ENCODE results near the gene PHACTR3.

- TF ChIP-seq CTCF (IDR thresholded peaks at IDR 0.05) (no peak), POLR2A (IDR thresholded peaks at IDR 0.05) (no peak)
Observed at GRCh38 chr20:59665656-59666555, 61.6 kb downstream of the PHACTR3 start.

Data from right lobe of liver (tissue), 4 donors.